GM12878 (cell line): ENCODE data around the gene DLG2.

Source experiments
- FOXK2 ChIP-seq: fragments of 450-650 bp; IDR thresholded peaks from 2 replicates; pipeline ENCODE4 v1.6.1; 2017; ENCODE audit warnings: mild to moderate bottlenecking, moderate library complexity
- STAT1 ChIP-seq: fragments of 450-650 bp; conservative IDR thresholded peaks from 2 replicates; pipeline ENCODE4 v1.6.1; 2014; ENCODE audit warnings: antibody characterized with exemption, mild to moderate bottlenecking
- TF ChIP-seq, protein P1 (sequence below): IDR thresholded peaks from 2 replicates; pipeline ENCODE4 v1.6.1; 2011; ENCODE audit warnings: low read depth, mild to moderate bottlenecking, low read length, moderate library complexity, borderline replicate concordance; ENCODE audit errors: extremely low read depth
- TF ChIP-seq, protein P2 (sequence below), 3 experiments: IDR thresholded peaks in 2 of 3; conservative IDR thresholded peaks in 1 of 3; 2 replicates each; pipeline ENCODE4 v1.5.1; 2011; ENCODE audit warnings: low read depth in 3 of 3, low read length in 3 of 3, mild to moderate bottlenecking in 3 of 3, control low read depth in 2 of 3, moderate library complexity in 2 of 3, inconsistent platforms in 1 of 3, mixed read lengths in 1 of 3; ENCODE audit not compliant: control insufficient read depth in 2 of 3, insufficient read depth in 1 of 3; ENCODE audit errors: extremely low read depth in 1 of 3

DNA sequence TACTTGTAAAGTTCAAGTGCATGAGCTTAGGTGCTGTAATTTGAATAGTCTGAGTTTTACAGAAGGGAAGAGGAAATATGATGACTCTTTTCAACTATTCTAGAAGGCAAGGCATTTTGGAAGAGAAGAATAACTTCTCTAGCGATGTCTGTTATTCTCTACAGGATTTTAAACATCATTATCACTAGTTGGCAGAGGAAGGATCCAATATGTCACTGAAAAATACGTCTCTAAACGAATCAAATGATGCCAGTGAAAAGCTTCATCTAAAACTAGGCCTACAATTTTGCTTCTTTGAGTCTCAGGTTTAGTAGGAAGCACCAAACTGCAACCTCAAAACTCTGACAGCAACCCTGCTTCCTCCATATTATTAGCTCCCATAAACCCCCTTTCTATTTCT is 581.4 kb downstream of the DLG2 start:
- TF ChIP-seq STAT1 (no peak), FOXK2 (no peak)
- TF ChIP-seq, protein P1, sequence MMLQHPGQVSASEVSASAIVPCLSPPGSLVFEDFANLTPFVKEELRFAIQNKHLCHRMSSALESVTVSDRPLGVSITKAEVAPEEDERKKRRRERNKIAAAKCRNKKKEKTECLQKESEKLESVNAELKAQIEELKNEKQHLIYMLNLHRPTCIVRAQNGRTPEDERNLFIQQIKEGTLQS: no peak
- TF ChIP-seq, protein P2, sequence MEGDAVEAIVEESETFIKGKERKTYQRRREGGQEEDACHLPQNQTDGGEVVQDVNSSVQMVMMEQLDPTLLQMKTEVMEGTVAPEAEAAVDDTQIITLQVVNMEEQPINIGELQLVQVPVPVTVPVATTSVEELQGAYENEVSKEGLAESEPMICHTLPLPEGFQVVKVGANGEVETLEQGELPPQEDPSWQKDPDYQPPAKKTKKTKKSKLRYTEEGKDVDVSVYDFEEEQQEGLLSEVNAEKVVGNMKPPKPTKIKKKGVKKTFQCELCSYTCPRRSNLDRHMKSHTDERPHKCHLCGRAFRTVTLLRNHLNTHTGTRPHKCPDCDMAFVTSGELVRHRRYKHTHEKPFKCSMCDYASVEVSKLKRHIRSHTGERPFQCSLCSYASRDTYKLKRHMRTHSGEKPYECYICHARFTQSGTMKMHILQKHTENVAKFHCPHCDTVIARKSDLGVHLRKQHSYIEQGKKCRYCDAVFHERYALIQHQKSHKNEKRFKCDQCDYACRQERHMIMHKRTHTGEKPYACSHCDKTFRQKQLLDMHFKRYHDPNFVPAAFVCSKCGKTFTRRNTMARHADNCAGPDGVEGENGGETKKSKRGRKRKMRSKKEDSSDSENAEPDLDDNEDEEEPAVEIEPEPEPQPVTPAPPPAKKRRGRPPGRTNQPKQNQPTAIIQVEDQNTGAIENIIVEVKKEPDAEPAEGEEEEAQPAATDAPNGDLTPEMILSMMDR (IDR thresholded peaks at IDR 0.05 in 2 of 3, conservative IDR thresholded peaks at IDR 0.05 in 1 of 3; ENCODE audit: control insufficient read depth in 2 of 3, extremely low read depth in 1 of 3, insufficient read depth in 1 of 3, low read depth in 3 of 3, low read length in 3 of 3): no peak
